Right ventricle myocardium inferior (tissue), 1 donor: Measurements from ENCODE around the gene CD55. TPM values are rescaled to one million over a fixed set of nuclear protein-coding genes. Genes with fewer than 3 reads are reported as not detected.

Experiments used
- ATAC-seq: fragments of 200-7000 bp; cut with Tn5 transposase; one replicate; pipeline ENCODE4 v1.9.1; 2020; ENCODE audit warnings: mild to moderate bottlenecking, moderate library complexity
- DNase-seq: peaks from one replicate; pipeline ENCODE4 v3.0.0; 2021; ENCODE audit errors: missing footprints
- intact Hi-C: fragments of 100-400 bp; cut with DNase I; formaldehyde crosslinking; loops from one replicate; pipeline ENCODE4 v1.11.0; 2022
- total RNA-seq: library from RNA; stranded (reverse); fragmentation: NEBNext Ultra II Directional; extraction: Animal tissue kit (Norgen Biotek cat#: 25700); gene quantifications from one replicate; pipeline ENCODE4 v1.2.1, GENCODE V29; 2021
- donor health status: DM: no; HTN: yes; CAD: no; lungs with severe emphysema.

The CD55 gene
- total RNA-seq, 1 donor from 2014 or later = 68.9 TPM

GRCh38 chr1:207344221-207344620 is 22.7 kb downstream of the CD55 start:
- intact Hi-C loops = no loop called here
- DNase-seq = no peak
- no peak for ATAC-seq

- intact Hi-C loops = no loop called here
- peak; percentile 56 for ATAC-seq
- no peak for DNase-seq
These were observed 24.4 kb downstream of the CD55 start for GRCh38 chr1:207345644-207346477.

- intact Hi-C loops = no loop called here
- no peak for DNase-seq
- peak; percentile 94 for ATAC-seq
These were observed 25.0 kb downstream of the CD55 start for GRCh38 chr1:207346513-207346912.

- intact Hi-C loops = no loop called here
- ATAC-seq (no peak), DNase-seq (no peak)
These were observed 28.5 kb downstream of the CD55 start for GRCh38 chr1:207349979-207350378.

GRCh38 chr1:207352554-207352953 is 31.1 kb downstream of the CD55 start:
- DNase-seq = no peak
- intact Hi-C loops = no loop called here
- no peak for ATAC-seq

- intact Hi-C loops = no loop called here
- no peak for DNase-seq
- no peak for ATAC-seq
These were observed 33.6 kb downstream of the CD55 start for GRCh38 chr1:207355060-207355459.

- DNase-seq (no peak), ATAC-seq (no peak)
- intact Hi-C loops = no loop called here
These were observed 34.2 kb downstream of the CD55 start for GRCh38 chr1:207355513-207356295.

- no peak for ATAC-seq
- intact Hi-C loops = no loop called here
- no peak for DNase-seq
These were observed 39.6 kb downstream of the CD55 start for GRCh38 chr1:207361029-207361428.

- intact Hi-C loops = no loop called here
- ATAC-seq = no peak
- DNase-seq = no peak
These were observed 40.4 kb downstream of the CD55 start for GRCh38 chr1:207361889-207362288.

- ATAC-seq (no peak), DNase-seq (no peak)
- intact Hi-C loops = no loop called here
These were observed 41.7 kb downstream of the CD55 start for GRCh38 chr1:207362962-207363860.

- intact Hi-C loops = no loop called here
- no peak for ATAC-seq
- DNase-seq = no peak
These were observed 42.4 kb downstream of the CD55 start for GRCh38 chr1:207363871-207364270.

GRCh38 chr1:207364614-207365013 is 43.1 kb downstream of the CD55 start:
- ATAC-seq (no peak), DNase-seq (no peak)
- intact Hi-C loops = no loop called here

- DNase-seq (no peak), ATAC-seq (no peak)
- intact Hi-C loops = no loop called here
These were observed 43.6 kb downstream of the CD55 start for GRCh38 chr1:207365063-207365462.

- intact Hi-C loops = no loop called here
- DNase-seq (no peak), ATAC-seq (no peak)
These were observed 44.5 kb downstream of the CD55 start for GRCh38 chr1:207366022-207366421.

- intact Hi-C loops = no loop called here
- no peak for DNase-seq
- no peak for ATAC-seq
These were observed 67.2 kb downstream of the CD55 start for GRCh38 chr1:207388721-207389120.

GRCh38 chr1:207389728-207390464 is 68.4 kb downstream of the CD55 start:
- ATAC-seq (no peak), DNase-seq (no peak)
- intact Hi-C loops = no loop called here

GRCh38 chr1:207393610-207394009 is 72.1 kb downstream of the CD55 start:
- intact Hi-C loops = no loop called here
- no peak for ATAC-seq

GRCh38 chr1:207396168-207396746 is 74.8 kb downstream of the CD55 start:
- ATAC-seq (no peak), DNase-seq (no peak)
- intact Hi-C loops = no loop called here

More at GRCh38 chr1:207393610-207394009, 72.1 kb downstream of the CD55 start:
- no peak for DNase-seq
